ENCODE results near the gene MMP24OS. TPM values are rescaled to one million over a fixed set of nuclear protein-coding genes. Genes with fewer than 3 reads are reported as not detected.

Gene MMP24OS
- total RNA-seq, 2 donors from 2014 or later = 32.2 to 38.8 TPM

DNA sequence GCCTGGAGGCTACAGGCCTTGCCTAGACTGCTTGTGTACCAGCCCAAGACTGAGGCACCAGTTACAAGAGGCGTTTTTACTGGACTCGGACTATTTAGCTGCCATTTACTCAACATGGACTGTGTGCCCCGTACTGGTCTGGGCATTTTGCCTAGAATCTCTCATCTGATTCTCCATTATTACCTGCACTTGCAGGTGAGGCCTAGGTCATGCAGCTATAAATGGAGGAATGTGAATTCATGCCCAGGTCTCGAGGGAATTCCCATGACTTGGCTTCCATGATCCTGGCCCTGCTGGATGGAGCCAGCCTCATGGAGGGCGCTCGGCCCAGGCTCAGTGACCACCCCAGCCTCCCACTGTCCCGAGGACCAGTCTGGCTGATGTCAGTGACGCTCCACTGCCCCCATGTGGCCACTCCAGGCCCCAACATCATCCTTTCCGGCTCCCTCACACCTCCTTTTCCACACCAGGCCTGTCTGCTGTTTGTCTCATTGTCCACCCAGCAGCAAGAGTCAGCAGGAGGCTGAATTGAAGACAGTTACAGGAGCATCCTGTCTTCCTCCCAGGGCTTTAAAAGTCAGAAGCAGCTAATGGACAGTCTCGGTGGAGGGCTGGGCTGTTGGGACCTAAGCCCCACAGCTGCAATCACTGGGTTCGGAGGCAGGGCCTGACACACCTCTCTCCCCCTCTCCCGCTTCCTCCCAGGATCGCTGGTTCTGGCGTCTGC, 8.7 kb downstream of the MMP24OS start:
- H3K4me1 Mint-ChIP-seq = peaks cover 7% of the 10 kb centered on the region
- no peak overlapping the region for H3K27ac ChIP-seq (ENCODE audit: low read depth, low read length)
- 58 to 59% methylated on average over 9 to 14 of the region's 14 CpGs for WGBS, 2 experiments (ENCODE audit: insufficient coverage in 1 of 2, insufficient read length in 1 of 2)

DNA sequence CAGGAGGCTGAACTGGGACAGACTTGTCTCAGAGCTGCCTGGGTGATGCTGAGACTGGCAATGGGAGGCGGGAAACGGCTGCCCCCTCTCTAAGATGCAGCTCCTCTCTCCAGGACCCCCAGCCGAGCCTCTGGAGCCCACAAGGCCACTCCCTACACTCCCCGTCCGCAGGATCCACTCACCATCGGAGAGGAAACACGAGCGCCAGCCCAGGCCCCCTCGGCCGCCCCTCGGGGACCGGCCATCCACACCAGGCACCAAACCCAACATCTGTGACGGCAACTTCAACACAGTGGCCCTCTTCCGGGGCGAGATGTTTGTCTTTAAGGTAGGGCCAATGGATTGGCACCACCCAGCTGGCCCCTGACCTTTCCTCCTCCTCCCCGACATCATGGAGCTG, 10.8 kb downstream of the MMP24OS start:
- no peaks in the 10 kb centered on the region for H3K9me3 ChIP-seq (ENCODE audit: control insufficient read depth, low read length)
- WGBS, 2 experiments (ENCODE audit: insufficient coverage in 1 of 2, insufficient read length in 1 of 2) = 91 to 93% methylated on average over 8 to 16 of the region's 16 CpGs
- Mint-ChIP-seq H3K4me1 (peaks cover 22% of the 10 kb centered on the region), H3K9me3 (peaks cover 72% of the 10 kb centered on the region), H3K4me3 (no peak overlapping the region), H3K27ac (no peak overlapping the region), H3K36me3 (ENCODE audit: low read depth) (peaks cover 5% of the 10 kb centered on the region), H3K27me3 (ENCODE audit: insufficient read depth) (no peaks in the 10 kb centered on the region)
- no peaks in the 10 kb centered on the region for H3K27me3 ChIP-seq (ENCODE audit: control insufficient read depth, insufficient read depth, low read length, poor library complexity, severe bottlenecking)
- TF ChIP-seq, protein P1, sequence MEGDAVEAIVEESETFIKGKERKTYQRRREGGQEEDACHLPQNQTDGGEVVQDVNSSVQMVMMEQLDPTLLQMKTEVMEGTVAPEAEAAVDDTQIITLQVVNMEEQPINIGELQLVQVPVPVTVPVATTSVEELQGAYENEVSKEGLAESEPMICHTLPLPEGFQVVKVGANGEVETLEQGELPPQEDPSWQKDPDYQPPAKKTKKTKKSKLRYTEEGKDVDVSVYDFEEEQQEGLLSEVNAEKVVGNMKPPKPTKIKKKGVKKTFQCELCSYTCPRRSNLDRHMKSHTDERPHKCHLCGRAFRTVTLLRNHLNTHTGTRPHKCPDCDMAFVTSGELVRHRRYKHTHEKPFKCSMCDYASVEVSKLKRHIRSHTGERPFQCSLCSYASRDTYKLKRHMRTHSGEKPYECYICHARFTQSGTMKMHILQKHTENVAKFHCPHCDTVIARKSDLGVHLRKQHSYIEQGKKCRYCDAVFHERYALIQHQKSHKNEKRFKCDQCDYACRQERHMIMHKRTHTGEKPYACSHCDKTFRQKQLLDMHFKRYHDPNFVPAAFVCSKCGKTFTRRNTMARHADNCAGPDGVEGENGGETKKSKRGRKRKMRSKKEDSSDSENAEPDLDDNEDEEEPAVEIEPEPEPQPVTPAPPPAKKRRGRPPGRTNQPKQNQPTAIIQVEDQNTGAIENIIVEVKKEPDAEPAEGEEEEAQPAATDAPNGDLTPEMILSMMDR (conservative IDR thresholded peaks at IDR 0.05) = no peak
- no peak overlapping the region for H3K27ac ChIP-seq (ENCODE audit: low read depth, low read length)
- H3K9ac ChIP-seq (ENCODE audit: extremely low read depth, low read length, poor library complexity, severe bottlenecking) = no peak overlapping the region
- H3K36me3 ChIP-seq (ENCODE audit: control insufficient read depth, insufficient read depth, low read length) = no peaks in the 10 kb centered on the region
- peaks cover 10% of the 10 kb centered on the region for H3K4me1 ChIP-seq (ENCODE audit: control insufficient read depth, insufficient read depth, low read length)
- no peak for DNase-seq
- H3K4me3 ChIP-seq (ENCODE audit: low read length) = no peak overlapping the region

More for the DNA sequence above, 8.7 kb downstream of the MMP24OS start:
- DNase-seq = peak; percentile 96
- Mint-ChIP-seq H3K36me3 (ENCODE audit: low read depth) (peaks cover 5% of the 10 kb centered on the region), H3K4me3 (no peak overlapping the region), H3K9me3 (peaks cover 58% of the 10 kb centered on the region), H3K27ac (no peak overlapping the region), H3K27me3 (ENCODE audit: insufficient read depth) (no peaks in the 10 kb centered on the region)
- TF ChIP-seq, protein P1 (conservative IDR thresholded peaks at IDR 0.05) = peak; percentile 96
- Histone ChIP-seq H3K36me3 (ENCODE audit: control insufficient read depth, insufficient read depth, low read length) (no peaks in the 10 kb centered on the region), H3K9ac (ENCODE audit: extremely low read depth, low read length, poor library complexity, severe bottlenecking) (no peak overlapping the region), H3K4me3 (ENCODE audit: low read length) (no peak overlapping the region), H3K27me3 (ENCODE audit: control insufficient read depth, insufficient read depth, low read length, poor library complexity, severe bottlenecking) (no peaks in the 10 kb centered on the region), H3K4me1 (ENCODE audit: control insufficient read depth, insufficient read depth, low read length) (peaks cover under 1% of the 10 kb centered on the region), H3K9me3 (ENCODE audit: control insufficient read depth, low read length) (no peaks in the 10 kb centered on the region)

DNA sequence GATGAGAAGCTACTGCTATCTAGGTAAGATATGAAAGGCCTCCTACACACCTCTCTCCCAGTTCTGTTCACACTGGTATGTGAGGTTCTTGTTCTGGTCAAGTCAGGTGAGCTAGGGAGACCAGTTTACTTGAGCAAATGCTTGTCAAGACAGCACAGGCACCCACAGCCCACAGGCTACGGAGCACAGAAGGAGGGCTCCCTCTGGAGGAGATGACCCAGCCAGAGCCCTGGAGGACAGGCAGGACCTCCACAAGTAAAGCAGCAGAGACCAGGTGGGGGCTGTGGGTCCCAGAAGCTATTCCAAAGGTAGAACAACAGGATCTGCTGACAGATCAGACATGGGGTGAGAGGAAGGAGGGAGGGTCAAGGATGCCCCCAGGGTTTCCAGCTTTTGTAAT, 13.2 kb downstream of the MMP24OS start:
- peak; percentile 87 for DNase-seq
- Mint-ChIP-seq H3K9me3 (peaks cover 62% of the 10 kb centered on the region), H3K27ac (no peak overlapping the region), H3K27me3 (ENCODE audit: insufficient read depth) (no peaks in the 10 kb centered on the region), H3K4me3 (peak overlapping the region; percentile 40), H3K36me3 (ENCODE audit: low read depth) (no peaks in the 10 kb centered on the region), H3K4me1 (peaks cover 32% of the 10 kb centered on the region)
- Histone ChIP-seq H3K9ac (ENCODE audit: extremely low read depth, low read length, poor library complexity, severe bottlenecking) (no peak overlapping the region), H3K27ac (ENCODE audit: low read depth, low read length) (no peak overlapping the region), H3K27me3 (ENCODE audit: control insufficient read depth, insufficient read depth, low read length, poor library complexity, severe bottlenecking) (no peaks in the 10 kb centered on the region), H3K4me1 (ENCODE audit: control insufficient read depth, insufficient read depth, low read length) (peaks cover 20% of the 10 kb centered on the region), H3K4me3 (ENCODE audit: low read length) (no peak overlapping the region), H3K36me3 (ENCODE audit: control insufficient read depth, insufficient read depth, low read length) (no peaks in the 10 kb centered on the region), H3K9me3 (ENCODE audit: control insufficient read depth, low read length) (no peaks in the 10 kb centered on the region)
- TF ChIP-seq, protein P1 (conservative IDR thresholded peaks at IDR 0.05) = peak; percentile 80
- WGBS, 2 experiments (ENCODE audit: insufficient coverage in 1 of 2, insufficient read length in 1 of 2) = 50 to 59% methylated on average over 1 of the region's 1 CpG

All from endodermal cell (in vitro differentiated cells).